Vagina (tissue), 2 donors: ENCODE results near the gene COL1A2. TPM values are rescaled to one million over a fixed set of nuclear protein-coding genes. Genes with fewer than 3 reads are reported as not detected.

Source experiments
- DNase-seq, 2 donors: peaks; one replicate each; pipeline ENCODE4 v3.0.0-alpha.2; 2017; ENCODE audit errors: extremely low spot score in 2 of 2
- H3K27ac ChIP-seq: fragments of 200-600 bp; sonication (generic); one replicate; pipeline ENCODE4 v1.5.1; 2019
- H3K27me3 ChIP-seq: fragments of 200-600 bp; sonication (generic); one replicate; pipeline ENCODE4 v1.5.1; 2019
- H3K36me3 ChIP-seq, 2 donors: fragments of 200-600 bp; sonication (generic); one replicate each; pipeline ENCODE4 v1.5.1; 2017 to 2019
- H3K4me1 ChIP-seq: fragments of 200-600 bp; sonication (generic); one replicate; pipeline ENCODE4 v1.5.1; 2019
- H3K4me3 ChIP-seq, 2 donors: fragments of 200-600 bp; sonication (generic); 1 replicate in 1 of 2; 2 replicates in 1 of 2; pipeline ENCODE4 v1.5.1; 2016 to 2019
- H3K9me3 ChIP-seq: fragments of 200-600 bp; sonication (generic); one replicate; pipeline ENCODE4 v1.5.1; 2019
- CTCF ChIP-seq, 3 experiments: fragments of 450-650 bp in 2 of 3; fragments of 200-600 bp in 1 of 3; sonication (generic) in 1 of 3; IDR thresholded peaks; one replicate each; pipeline ENCODE4 v1.5.1; 2017 to 2019; ENCODE audit warnings: antibody characterized with exemption in 3 of 3, mild to moderate bottlenecking in 2 of 3, moderate library complexity in 2 of 3
- POLR2A ChIP-seq, 2 donors: fragments of 450-650 bp; IDR thresholded peaks; one replicate each; pipeline ENCODE4 v1.6.1; 2017; ENCODE audit warnings: antibody characterized with exemption in 2 of 2, mild to moderate bottlenecking in 2 of 2, moderate library complexity in 2 of 2
- POLR2AphosphoS5 ChIP-seq, 2 donors: sonication (generic); formaldehyde crosslinking; IDR thresholded peaks; one replicate each; pipeline ENCODE4 v1.9.0; 2017; ENCODE audit warnings: antibody characterized with exemption in 2 of 2, mild to moderate bottlenecking in 2 of 2, low read depth in 1 of 2; ENCODE audit not compliant: insufficient read depth in 1 of 2
- intact Hi-C: fragments of 100-400 bp; cut with DNase I; formaldehyde crosslinking; loops from one replicate; pipeline ENCODE4 v1.15.1; 2023
- total RNA-seq: library from RNA; depleted of rRNA; stranded (reverse); fragments of >200 nt; gene quantifications from one replicate; pipeline ENCODE4 v1.2.3, GENCODE V29; 2016

Gene COL1A2
- total RNA-seq, 1 donor from 2014 or later, result 199 TPM

- intact Hi-C loops, result no loop called here
- H3K4me3 ChIP-seq, result no peak overlapping the region
- no peaks in the 10 kb centered on the region for H3K36me3 ChIP-seq
- H3K27ac ChIP-seq, result no peak overlapping the region
- no peaks in the 10 kb centered on the region for H3K9me3 ChIP-seq
- no peaks in the 10 kb centered on the region for H3K27me3 ChIP-seq
- no peaks in the 10 kb centered on the region for H3K4me1 ChIP-seq
- DNase-seq, result no peak
- TF ChIP-seq POLR2A (IDR thresholded peaks at IDR 0.05) (no peak), POLR2AphosphoS5 (IDR thresholded peaks at IDR 0.05; ENCODE audit: insufficient read depth in 1 of 2, low read depth in 1 of 2) (no peak), CTCF (IDR thresholded peaks at IDR 0.05) (no peak)
These were observed 8.3 kb upstream of the COL1A2 start for GRCh38 chr7:94386416-94386815.

GRCh38 chr7:94388540-94388939 lies 6.2 kb upstream of the COL1A2 start:
- intact Hi-C loops, result no loop called here
- Histone ChIP-seq H3K27me3 (no peaks in the 10 kb centered on the region), H3K27ac (no peak overlapping the region), H3K4me3 (no peak overlapping the region), H3K9me3 (no peaks in the 10 kb centered on the region), H3K36me3 (no peaks in the 10 kb centered on the region), H3K4me1 (peaks cover 8% of the 10 kb centered on the region)
- DNase-seq, result no peak
- TF ChIP-seq CTCF (IDR thresholded peaks at IDR 0.05), result no peak
- no peak for TF ChIP-seq POLR2A (IDR thresholded peaks at IDR 0.05)
- no peak for TF ChIP-seq POLR2AphosphoS5 (IDR thresholded peaks at IDR 0.05; ENCODE audit: insufficient read depth in 1 of 2, low read depth in 1 of 2)

- Histone ChIP-seq H3K27me3 (no peaks in the 10 kb centered on the region), H3K27ac (no peak overlapping the region), H3K36me3 (no peaks in the 10 kb centered on the region), H3K4me1 (peaks cover 17% of the 10 kb centered on the region), H3K9me3 (no peaks in the 10 kb centered on the region), H3K4me3 (no peak overlapping the region)
- no peak for DNase-seq
- intact Hi-C loops, result no loop called here
- no peak for TF ChIP-seq CTCF (IDR thresholded peaks at IDR 0.05)
- no peak for TF ChIP-seq POLR2AphosphoS5 (IDR thresholded peaks at IDR 0.05; ENCODE audit: insufficient read depth in 1 of 2, low read depth in 1 of 2)
- no peak for TF ChIP-seq POLR2A (IDR thresholded peaks at IDR 0.05)
These were observed 5.3 kb upstream of the COL1A2 start for GRCh38 chr7:94389381-94389780.

GRCh38 chr7:94391726-94392392 lies 2.8 kb upstream of the COL1A2 start:
- Histone ChIP-seq H3K36me3 (no peaks in the 10 kb centered on the region), H3K27ac (peak overlapping the region; percentile 95), H3K4me1 (peaks cover 17% of the 10 kb centered on the region), H3K4me3 (no peak overlapping the region), H3K27me3 (no peaks in the 10 kb centered on the region), H3K9me3 (no peaks in the 10 kb centered on the region)
- intact Hi-C loops, result no loop called here
- DNase-seq, result no peak
- TF ChIP-seq POLR2AphosphoS5 (IDR thresholded peaks at IDR 0.05; ENCODE audit: insufficient read depth in 1 of 2, low read depth in 1 of 2) (no peak), POLR2A (IDR thresholded peaks at IDR 0.05) (no peak), CTCF (IDR thresholded peaks at IDR 0.05) (no peak)

GRCh38 chr7:94392393-94392786 lies 2.3 kb upstream of the COL1A2 start:
- DNase-seq, result no peak
- no peaks in the 10 kb centered on the region for H3K27me3 ChIP-seq
- H3K4me3 ChIP-seq, result no peak overlapping the region
- intact Hi-C loops, result no loop called here
- H3K9me3 ChIP-seq, result no peaks in the 10 kb centered on the region
- peak overlapping the region; percentile 95 for H3K27ac ChIP-seq
- no peaks in the 10 kb centered on the region for H3K36me3 ChIP-seq
- no peak for TF ChIP-seq POLR2AphosphoS5 (IDR thresholded peaks at IDR 0.05; ENCODE audit: insufficient read depth in 1 of 2, low read depth in 1 of 2)
- no peak for TF ChIP-seq POLR2A (IDR thresholded peaks at IDR 0.05)
- no peak for TF ChIP-seq CTCF (IDR thresholded peaks at IDR 0.05)
- H3K4me1 ChIP-seq, result peaks cover 17% of the 10 kb centered on the region
